HG03575 (cell line): ENCODE measurements around the gene CYB5R4.

Experiments
- ATAC-seq: cut with Tn5 transposase; IDR thresholded peaks from one replicate; pipeline ENCODE4 v1.9.1; 2021; ENCODE audit not compliant: unreplicated experiment, insufficient number of reproducible peaks, low FRiP score; ENCODE audit errors: extremely low read depth

Gene CYB5R4

GRCh38 chr6:83966539-83966938 is 107.0 kb downstream of the CYB5R4 start:
- no peak for ATAC-seq

- no peak for ATAC-seq
These were observed 111.1 kb downstream of the CYB5R4 start for GRCh38 chr6:83970582-83970981.

- no peak for ATAC-seq
These were observed 115.0 kb downstream of the CYB5R4 start for GRCh38 chr6:83974409-83975050.

GRCh38 chr6:83976037-83976755 is 116.7 kb downstream of the CYB5R4 start:
- ATAC-seq: no peak

- ATAC-seq: no peak
These were observed 117.4 kb downstream of the CYB5R4 start for GRCh38 chr6:83976871-83977270.

- ATAC-seq: no peak
These were observed 118.8 kb downstream of the CYB5R4 start for GRCh38 chr6:83978324-83978734.

- ATAC-seq: no peak
These were observed 119.5 kb downstream of the CYB5R4 start for GRCh38 chr6:83978997-83979396.

GRCh38 chr6:83984411-83984810 is 124.9 kb downstream of the CYB5R4 start:
- ATAC-seq: no peak

GRCh38 chr6:83985308-83985713 is 125.8 kb downstream of the CYB5R4 start:
- no peak for ATAC-seq

GRCh38 chr6:83985715-83986114 is 126.2 kb downstream of the CYB5R4 start:
- ATAC-seq: no peak

- ATAC-seq: no peak
These were observed 138.6 kb downstream of the CYB5R4 start for GRCh38 chr6:83998021-83998584.

GRCh38 chr6:84001119-84001518 is 141.6 kb downstream of the CYB5R4 start:
- no peak for ATAC-seq

GRCh38 chr6:84002226-84002625 is 142.7 kb downstream of the CYB5R4 start:
- no peak for ATAC-seq

GRCh38 chr6:84003131-84003530 is 143.6 kb downstream of the CYB5R4 start:
- ATAC-seq: no peak

GRCh38 chr6:84003654-84004053 is 144.2 kb downstream of the CYB5R4 start:
- no peak for ATAC-seq

- no peak for ATAC-seq
These were observed 148.4 kb downstream of the CYB5R4 start for GRCh38 chr6:84007871-84008270.

GRCh38 chr6:84013354-84013753 is 153.9 kb downstream of the CYB5R4 start:
- no peak for ATAC-seq

- no peak for ATAC-seq
These were observed 154.4 kb downstream of the CYB5R4 start for GRCh38 chr6:84013931-84014330.

GRCh38 chr6:84016029-84016428 is 156.5 kb downstream of the CYB5R4 start:
- ATAC-seq: no peak
